ENCODE measurements around the gene CRTC2. TPM values are rescaled to one million over a fixed set of nuclear protein-coding genes. Genes with fewer than 3 reads are reported as not detected.

CRTC2 gene
- total and polyA plus RNA-seq, 9 of the 15 experiments (the other 6 are each of a cell fraction or from before 2014, with no cell fraction given), result 2.7 to 26.4 (median 10.2) TPM

GRCh38 chr1:153985341-153985912 is 27.0 kb upstream of the CRTC2 start (continued):
- TF ChIP-seq BRD4 (IDR thresholded peaks at IDR 0.05), result no peak
- TF ChIP-seq MLLT1 (IDR thresholded peaks at IDR 0.05), result peak; percentile 34 to 36; a peak in 1 of 4 replicates
- TF ChIP-seq NR4A1 (CRISPR knock-in tag; IDR thresholded peaks at IDR 0.05), result no peak
- TF ChIP-seq NR4A1 (tag; IDR thresholded peaks at IDR 0.05), result no peak
- no peak for TF ChIP-seq YBX1 (IDR thresholded peaks at IDR 0.05)
- peak; percentile 87 for TF ChIP-seq JUN (IDR thresholded peaks at IDR 0.05; ENCODE audit: borderline replicate concordance, low read depth, low read length)
- no peak for TF ChIP-seq JUN (CRISPR knock-in tag; IDR thresholded peaks at IDR 0.05; ENCODE audit: borderline replicate concordance)
- no peak for TF ChIP-seq PRMT5 (CRISPR knock-in tag; IDR thresholded peaks at IDR 0.05)
- no peak for TF ChIP-seq ZKSCAN1 (IDR thresholded peaks at IDR 0.05; ENCODE audit: low read depth, low read length)
- TF ChIP-seq PKNOX1 (IDR thresholded peaks at IDR 0.05), result no peak
- TF ChIP-seq HNRNPH1 (optimal IDR thresholded peaks at IDR 0.05; ENCODE audit: low read depth, low read length), result no peak
- TF ChIP-seq SRSF7 (optimal IDR thresholded peaks at IDR 0.05; ENCODE audit: low read depth, low read length), result no peak
- no peak for TF ChIP-seq NEUROD1 (IDR thresholded peaks at IDR 0.05; ENCODE audit: borderline replicate concordance, low read depth, low read length, partially characterized antibody)
- TF ChIP-seq MBD1 (CRISPR knock-in tag; IDR thresholded peaks at IDR 0.05), result no peak
- TF ChIP-seq CEBPZ (IDR thresholded peaks at IDR 0.05; ENCODE audit: borderline replicate concordance, low read depth, low read length), result no peak
- no peak for TF ChIP-seq RBM39 (optimal IDR thresholded peaks at IDR 0.05; ENCODE audit: low read depth, low read length)
- TF ChIP-seq POLR2AphosphoS2 (IDR thresholded peaks at IDR 0.05; ENCODE audit: low read length), result no peak
- no peak for TF ChIP-seq DDX20 (tag; IDR thresholded peaks at IDR 0.05; ENCODE audit: low read depth)
- no peak for TF ChIP-seq PATZ1 (CRISPR knock-in tag; IDR thresholded peaks at IDR 0.05; ENCODE audit: borderline replicate concordance)
- TF ChIP-seq POLR2A (conservative IDR thresholded peaks at IDR 0.05), result peak; percentile 65

Measured in K562 (cell line).